NCI-H1694 (cell line): ENCODE results near the gene WWOX.

Experiments used
- DNase-seq: peaks from one replicate; lab custom pipeline; 2025; lab: John Stamatoyannopoulos, UW

Gene WWOX

GRCh38 chr16:79069633-79070032 is 970.2 kb downstream of the WWOX start:
- DNase-seq: no peak

- no peak for DNase-seq
Measured at GRCh38 chr16:79071424-79071823, 972.0 kb downstream of the WWOX start.

- no peak for DNase-seq
Measured at GRCh38 chr16:79072517-79072916, 973.1 kb downstream of the WWOX start.

- no peak for DNase-seq
Measured at GRCh38 chr16:79073566-79073965, 974.1 kb downstream of the WWOX start.

- DNase-seq: no peak
Measured at GRCh38 chr16:79074541-79074940, 975.1 kb downstream of the WWOX start.

GRCh38 chr16:79074951-79075350 is 975.5 kb downstream of the WWOX start:
- no peak for DNase-seq

- DNase-seq: no peak
Measured at GRCh38 chr16:79076047-79076767, 976.8 kb downstream of the WWOX start.

- no peak for DNase-seq
Measured at GRCh38 chr16:79077346-79077745, 977.9 kb downstream of the WWOX start.

- no peak for DNase-seq
Measured at GRCh38 chr16:79079656-79080420, 980.4 kb downstream of the WWOX start.

GRCh38 chr16:79081297-79082066 is 982.0 kb downstream of the WWOX start:
- DNase-seq: no peak

GRCh38 chr16:79082970-79083369 is 983.5 kb downstream of the WWOX start:
- DNase-seq: no peak

- DNase-seq: no peak
Measured at GRCh38 chr16:79083508-79084299, 984.2 kb downstream of the WWOX start.

- no peak for DNase-seq
Measured at GRCh38 chr16:79088971-79089370, 989.5 kb downstream of the WWOX start.

- DNase-seq: no peak
Measured at GRCh38 chr16:79089735-79090284, 990.4 kb downstream of the WWOX start.

GRCh38 chr16:79090966-79091365 is 991.5 kb downstream of the WWOX start:
- no peak for DNase-seq

- no peak for DNase-seq
Measured at GRCh38 chr16:79092846-79093245, 993.4 kb downstream of the WWOX start.

GRCh38 chr16:79093554-79093967 is 994.1 kb downstream of the WWOX start:
- no peak for DNase-seq

- DNase-seq: no peak
Measured at GRCh38 chr16:79096246-79096645, 996.8 kb downstream of the WWOX start.

GRCh38 chr16:79097166-79097565 is 997.7 kb downstream of the WWOX start:
- DNase-seq: no peak

- DNase-seq: no peak
Measured at GRCh38 chr16:79097771-79098170, 998.3 kb downstream of the WWOX start.

- no peak for DNase-seq
Measured at GRCh38 chr16:79098907-79099306, 999.5 kb downstream of the WWOX start.

GRCh38 chr16:79099716-79100115 is 1000.3 kb downstream of the WWOX start:
- no peak for DNase-seq
